GM23338 (cell line): ENCODE measurements around the gene PTPRR.

Experiments
- CREB1 ChIP-seq: fragments of 250-450 bp; sonication (Bioruptor Pico); IDR thresholded peaks from 2 replicates; pipeline ENCODE4 v1.5.0; 2020; ENCODE audit warnings: low read depth, mild to moderate bottlenecking, moderate library complexity
- EZH2 ChIP-seq: fragments of 200-600 bp; sonication (generic); IDR thresholded peaks from one replicate; pipeline ENCODE4 v1.8.0; 2017; ENCODE audit warnings: antibody characterized with exemption, mild to moderate bottlenecking, low read depth; ENCODE audit not compliant: unreplicated experiment
- EZH2phosphoT487 ChIP-seq: fragments of 200-600 bp; sonication (generic); IDR thresholded peaks from one replicate; pipeline ENCODE4 v1.8.1; 2018; ENCODE audit warnings: antibody characterized with exemption; ENCODE audit not compliant: unreplicated experiment
- POLR2AphosphoS5 ChIP-seq: IDR thresholded peaks from 2 replicates; pipeline ENCODE4 v1.6.1; 2016; ENCODE audit warnings: antibody characterized with exemption, low read depth
- TF ChIP-seq, protein P1 (sequence below), 2 experiments: fragments of 200-600 bp in 1 of 2; sonication (generic) in 1 of 2; conservative IDR thresholded peaks; 2 replicates each; pipeline versions ENCODE4 v1.5.1 to v1.6.1; 2016 to 2017; ENCODE audit warnings: antibody characterized with exemption in 2 of 2, low read depth in 2 of 2, mild to moderate bottlenecking in 2 of 2, moderate library complexity in 1 of 2

DNA sequence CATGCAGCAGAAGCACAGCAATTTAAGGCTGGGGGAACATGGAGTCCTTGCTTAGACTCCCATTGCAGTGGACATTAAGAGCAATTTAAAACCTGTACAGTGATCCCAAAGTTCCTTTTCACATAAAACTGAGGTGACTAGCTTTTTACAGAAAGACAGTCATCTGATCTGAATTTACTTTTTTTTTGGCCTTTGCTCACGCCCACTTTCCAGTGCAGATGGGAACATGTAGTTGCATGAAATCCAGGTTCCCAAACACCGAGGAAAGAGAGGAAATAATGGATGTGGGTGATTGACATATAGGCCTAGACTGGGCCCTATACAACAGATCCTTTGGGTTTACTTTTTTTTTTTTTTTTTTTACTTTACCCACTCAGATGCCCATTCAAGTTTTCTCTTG is 156.9 kb downstream of the PTPRR start:
- TF ChIP-seq, protein P1, sequence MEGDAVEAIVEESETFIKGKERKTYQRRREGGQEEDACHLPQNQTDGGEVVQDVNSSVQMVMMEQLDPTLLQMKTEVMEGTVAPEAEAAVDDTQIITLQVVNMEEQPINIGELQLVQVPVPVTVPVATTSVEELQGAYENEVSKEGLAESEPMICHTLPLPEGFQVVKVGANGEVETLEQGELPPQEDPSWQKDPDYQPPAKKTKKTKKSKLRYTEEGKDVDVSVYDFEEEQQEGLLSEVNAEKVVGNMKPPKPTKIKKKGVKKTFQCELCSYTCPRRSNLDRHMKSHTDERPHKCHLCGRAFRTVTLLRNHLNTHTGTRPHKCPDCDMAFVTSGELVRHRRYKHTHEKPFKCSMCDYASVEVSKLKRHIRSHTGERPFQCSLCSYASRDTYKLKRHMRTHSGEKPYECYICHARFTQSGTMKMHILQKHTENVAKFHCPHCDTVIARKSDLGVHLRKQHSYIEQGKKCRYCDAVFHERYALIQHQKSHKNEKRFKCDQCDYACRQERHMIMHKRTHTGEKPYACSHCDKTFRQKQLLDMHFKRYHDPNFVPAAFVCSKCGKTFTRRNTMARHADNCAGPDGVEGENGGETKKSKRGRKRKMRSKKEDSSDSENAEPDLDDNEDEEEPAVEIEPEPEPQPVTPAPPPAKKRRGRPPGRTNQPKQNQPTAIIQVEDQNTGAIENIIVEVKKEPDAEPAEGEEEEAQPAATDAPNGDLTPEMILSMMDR (conservative IDR thresholded peaks at IDR 0.05; ENCODE audit: low read depth in 2 of 2): no peak
- TF ChIP-seq CREB1 (CRISPR knock-in tag): no peak
- no peak for TF ChIP-seq EZH2phosphoT487
- TF ChIP-seq POLR2AphosphoS5: no peak
- no peak for TF ChIP-seq EZH2
